Peyer's patch (tissue), 4 donors: ENCODE results near the gene CA5A. TPM values are rescaled to one million over a fixed set of nuclear protein-coding genes. Genes with fewer than 3 reads are reported as not detected.
A peak's percentile ranks its signal among the peaks of the same experiment; 100 is the strongest.

Experiments used
- DNase-seq, 3 donors: peaks; one replicate each; pipeline ENCODE4 v3.0.0-alpha.2; 2017 to 2019
- H3K27ac ChIP-seq, 4 donors: fragments of 200-600 bp; sonication (generic); one replicate each; pipeline ENCODE4 v1.5.1; 2016 to 2019
- H3K27me3 ChIP-seq, 2 donors: fragments of 200-600 bp; sonication (generic); one replicate each; pipeline ENCODE4 v1.5.1; 2019
- H3K36me3 ChIP-seq, 3 donors: fragments of 200-600 bp; sonication (generic); one replicate each; pipeline ENCODE4 v1.5.1; 2016 to 2019
- H3K4me1 ChIP-seq, 4 donors: fragments of 200-600 bp; sonication (generic); one replicate each; pipeline ENCODE4 v1.5.1; 2016 to 2019
- H3K4me3 ChIP-seq, 4 donors: fragments of 200-600 bp; sonication (generic); 1 replicate in 3 of 4; 2 replicates in 1 of 4; pipeline ENCODE4 v1.5.1; 2016 to 2019; ENCODE audit warnings: mild to moderate bottlenecking in 1 of 4
- H3K9me3 ChIP-seq, 4 donors: fragments of 200-600 bp; sonication (generic); one replicate each; pipeline ENCODE4 v1.5.1; 2016 to 2019; ENCODE audit warnings: mild to moderate bottlenecking in 1 of 4
- CTCF ChIP-seq, 6 experiments: fragments of 450-650 bp in 4 of 6; fragments of 200-600 bp in 2 of 6; sonication (generic) in 1 of 6; IDR thresholded peaks; one replicate each; pipeline ENCODE4 v1.5.1; 2017 to 2019; ENCODE audit warnings: antibody characterized with exemption in 6 of 6, mild to moderate bottlenecking in 3 of 6, moderate library complexity in 1 of 6
- POLR2A ChIP-seq, 2 donors: fragments of 450-650 bp; IDR thresholded peaks; one replicate each; pipeline ENCODE4 v1.5.1; 2017; ENCODE audit warnings: antibody characterized with exemption in 2 of 2, mild to moderate bottlenecking in 2 of 2, moderate library complexity in 2 of 2
- total RNA-seq, 4 donors: library from RNA; depleted of rRNA; stranded (reverse); fragments of >200 nt; gene quantifications; one replicate each; pipeline ENCODE4 v1.1.0, GENCODE V29; 2016

CA5A gene
- total RNA-seq, 4 donors from 2014 or later, result not detected

- no peak for DNase-seq
- H3K4me1 ChIP-seq, result peaks cover 0 to 14% (median 0%) of the 10 kb centered on the region in 4 donors
- H3K27ac ChIP-seq, result no peak overlapping the region
- no peak for TF ChIP-seq POLR2A (IDR thresholded peaks at IDR 0.05)
- TF ChIP-seq CTCF (IDR thresholded peaks at IDR 0.05), result no peak
- no peak overlapping the region for H3K4me3 ChIP-seq
- H3K36me3 ChIP-seq, result peaks cover 0 to 8% (median 0%) of the 10 kb centered on the region in 3 donors
- no peaks in the 10 kb centered on the region for H3K27me3 ChIP-seq
- H3K9me3 ChIP-seq, result no peaks in the 10 kb centered on the region
Measured at GRCh38 chr16:87844120-87844733, 92.1 kb downstream of the CA5A start.

DNA sequence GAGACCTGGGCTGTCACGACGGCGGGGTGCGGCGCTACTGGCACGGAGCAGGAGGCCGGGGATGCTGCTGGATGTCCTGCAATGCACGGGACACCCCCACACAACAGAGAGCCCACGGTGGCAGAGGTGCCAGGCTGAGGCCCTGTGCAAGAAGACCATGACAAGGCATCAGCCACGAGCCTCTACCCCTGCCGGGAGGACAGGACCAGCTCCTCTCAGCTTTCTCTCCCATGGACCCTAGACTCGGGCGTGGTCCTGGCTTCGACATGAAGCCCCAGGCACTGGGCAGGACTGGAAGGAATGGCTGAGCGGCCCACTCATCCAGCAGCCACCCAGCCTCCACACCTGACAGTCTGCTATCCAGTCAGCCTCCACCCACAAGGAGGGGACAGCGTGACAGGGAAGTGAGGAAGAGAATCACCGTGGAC lies 92.6 kb downstream of the CA5A start:
- no peak for TF ChIP-seq POLR2A (IDR thresholded peaks at IDR 0.05)
- no peak for TF ChIP-seq CTCF (IDR thresholded peaks at IDR 0.05)
- Histone ChIP-seq H3K9me3 (no peaks in the 10 kb centered on the region), H3K27ac (no peak overlapping the region), H3K27me3 (no peaks in the 10 kb centered on the region), H3K4me3 (no peak overlapping the region), H3K4me1 (peaks cover 0 to 15% (median 0%) of the 10 kb centered on the region in 4 donors), H3K36me3 (peaks cover 0 to 14% (median 0%) of the 10 kb centered on the region in 3 donors)
- no peak for DNase-seq

DNA sequence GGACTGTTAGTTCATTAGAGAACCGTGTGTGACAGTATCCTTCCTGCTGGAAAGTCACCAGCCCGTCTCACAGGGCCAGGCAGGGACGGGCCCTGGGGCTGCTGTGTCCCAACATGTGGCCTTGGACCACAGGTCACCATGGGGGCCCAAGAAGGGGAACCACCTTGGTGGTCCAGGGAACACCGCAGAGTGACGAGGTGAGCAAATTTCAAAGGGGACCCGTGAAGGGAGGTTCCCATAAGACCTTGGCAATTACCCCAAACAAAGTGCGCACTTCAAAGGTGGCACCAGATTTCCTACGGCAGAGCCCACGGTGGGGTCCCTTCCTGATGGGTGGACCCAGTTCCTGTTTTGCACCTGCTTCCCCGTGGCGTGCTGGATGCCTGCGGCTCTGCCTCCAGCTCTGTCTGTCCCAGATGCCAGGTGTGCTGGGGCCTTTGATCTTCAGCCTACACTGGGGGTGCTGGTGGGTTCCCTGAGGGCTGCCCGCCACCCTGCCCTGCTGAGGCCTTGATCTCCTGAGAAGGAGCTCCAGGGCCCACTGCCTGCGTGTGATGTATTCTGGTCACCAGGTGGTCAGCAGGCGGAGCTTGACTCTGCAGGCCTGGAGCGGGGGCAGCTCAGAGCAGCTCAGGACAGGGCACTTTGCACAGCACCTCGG lies 94.0 kb downstream of the CA5A start:
- H3K27me3 ChIP-seq, result no peaks in the 10 kb centered on the region
- peaks cover 0 to 25% (median 0%) of the 10 kb centered on the region in 3 donors for H3K36me3 ChIP-seq
- no peak overlapping the region for H3K4me3 ChIP-seq
- TF ChIP-seq CTCF (IDR thresholded peaks at IDR 0.05), result no peak
- no peak for TF ChIP-seq POLR2A (IDR thresholded peaks at IDR 0.05)
- peaks cover 0 to 12% (median 0%) of the 10 kb centered on the region in 4 donors for H3K4me1 ChIP-seq
- DNase-seq, result no peak
- H3K9me3 ChIP-seq, result no peaks in the 10 kb centered on the region
- H3K27ac ChIP-seq, result peak overlapping the region in 1 of 4 donors; percentile 25

DNA sequence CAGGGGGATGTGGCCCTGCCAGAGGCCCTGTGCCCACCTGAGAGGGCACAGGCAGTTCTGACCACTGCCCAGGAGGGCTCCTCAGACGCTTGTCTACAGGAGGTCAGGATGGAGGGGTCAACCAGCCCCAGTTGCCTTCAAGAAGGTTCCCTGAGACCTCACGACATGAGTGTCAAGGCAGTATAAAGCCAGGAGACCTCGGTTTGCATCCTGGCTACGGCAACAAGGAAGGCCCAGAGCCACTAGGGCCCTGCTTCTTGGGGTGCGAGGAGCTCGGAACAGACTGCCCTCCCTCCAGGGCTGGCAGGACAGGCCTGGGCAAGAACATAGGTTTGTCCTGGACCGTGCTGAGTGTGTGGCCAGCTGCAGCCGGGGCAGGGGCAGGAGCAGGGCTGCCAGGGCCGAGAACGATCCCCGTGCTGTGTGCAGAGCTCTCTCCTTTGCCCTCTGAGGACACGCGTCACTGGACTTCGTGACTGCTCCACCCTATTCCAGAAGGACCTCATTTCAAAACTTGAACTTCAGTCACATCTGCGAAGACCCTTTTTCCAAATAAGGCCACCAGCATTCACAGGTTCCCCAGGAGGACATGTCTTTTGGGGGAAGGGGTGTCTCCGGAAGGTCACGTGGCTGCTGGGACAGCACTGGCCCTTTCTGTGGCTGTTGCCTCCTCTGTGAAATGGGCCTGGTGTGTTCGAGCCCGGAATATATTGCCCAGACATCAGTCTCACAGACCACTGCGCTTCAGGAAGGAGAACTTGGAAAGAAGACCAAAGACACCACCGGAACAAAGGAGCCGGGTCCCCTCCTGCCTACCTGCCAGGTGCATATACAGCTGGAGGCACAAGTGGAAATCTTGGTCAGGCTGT lies 94.8 kb downstream of the CA5A start:
- Histone ChIP-seq H3K36me3 (peaks cover 0 to 25% (median 0%) of the 10 kb centered on the region in 3 donors), H3K4me1 (peaks cover 0 to 12% (median 0%) of the 10 kb centered on the region in 4 donors)
- no peak for DNase-seq

More for the DNA sequence above, 94.8 kb downstream of the CA5A start:
- Histone ChIP-seq H3K4me3 (no peak overlapping the region), H3K27ac (peak overlapping the region in 1 of 4 donors; percentile 25), H3K27me3 (no peaks in the 10 kb centered on the region), H3K9me3 (no peaks in the 10 kb centered on the region)
- TF ChIP-seq POLR2A (IDR thresholded peaks at IDR 0.05), result no peak
- TF ChIP-seq CTCF (IDR thresholded peaks at IDR 0.05), result no peak
